Myocyte (in vitro differentiated cells): ENCODE results near the gene ADSS2. TPM values are rescaled to one million over a fixed set of nuclear protein-coding genes. Genes with fewer than 3 reads are reported as not detected.
"Not testable (repeated sequence)": the region's sequence is repeated elsewhere in the genome, so short reads cannot be mapped to it uniquely, and the experiment has no call there.

Experiments
- DNase-seq: peaks from one replicate; pipeline ENCODE4 v3.0.0-alpha.2; 2012; ENCODE audit warnings: low read depth
- polyA plus RNA-seq: library from polyadenylated mRNA; unstranded; fragments of >200 nt; gene quantifications from one replicate; pipeline ENCODE4 v1.2.1, GENCODE V29; 2012; ENCODE audit warnings: missing spikeins
- total RNA-seq: library from RNA; depleted of rRNA; stranded (reverse); fragments of >200 nt; gene quantifications from 2 replicates; pipeline ENCODE4 v1.2.3, GENCODE V29; 2014

ADSS2 gene
- total RNA-seq: 16.6 and 22.7 TPM in 2 replicates
- 16.7 TPM for polyA plus RNA-seq

- DNase-seq: no peak
Measured at GRCh38 chr1:244451539-244451950, at the start of gene ADSS2. Gene ADSS2 (minus strand): TSS chr1:244451909. CDS start chr1:244451817, 92 bp downstream.

- not testable (repeated sequence) for DNase-seq
Measured at GRCh38 chr1:244500515-244500914, 48.8 kb upstream of the ADSS2 start.

GRCh38 chr1:244499484-244499883, 47.8 kb upstream of the ADSS2 start:
- not testable (repeated sequence) for DNase-seq

GRCh38 chr1:244497805-244498204, 46.1 kb upstream of the ADSS2 start:
- DNase-seq: no peak

GRCh38 chr1:244496186-244496585, 44.5 kb upstream of the ADSS2 start:
- no peak for DNase-seq

- DNase-seq: no peak
Measured at GRCh38 chr1:244494653-244495052, 42.9 kb upstream of the ADSS2 start.

- not testable (repeated sequence) for DNase-seq
Measured at GRCh38 chr1:244484971-244485370, 33.3 kb upstream of the ADSS2 start.

GRCh38 chr1:244473059-244473605, 21.4 kb upstream of the ADSS2 start:
- no peak for DNase-seq

- DNase-seq: no peak
Measured at GRCh38 chr1:244466724-244467123, 15.0 kb upstream of the ADSS2 start.

GRCh38 chr1:244461245-244462071, 9.7 kb upstream of the ADSS2 start, which contains the start of gene CATSPERE:
Gene CATSPERE (plus strand): TSS chr1:244461273. CDS start chr1:244461430, 157 bp downstream.
- DNase-seq: peak; percentile 87

- no peak for DNase-seq
Measured at GRCh38 chr1:244460197-244460596, 8.5 kb upstream of the ADSS2 start.

- DNase-seq: no peak
Measured at GRCh38 chr1:244458781-244459180, 7.1 kb upstream of the ADSS2 start.

- DNase-seq: no peak
Measured at GRCh38 chr1:244456586-244456985, 4.9 kb upstream of the ADSS2 start.

- no peak for DNase-seq
Measured at GRCh38 chr1:244454412-244454811, 2.7 kb upstream of the ADSS2 start.

GRCh38 chr1:244451951-244452795, 464 bp upstream of the ADSS2 start:
- DNase-seq: peak; percentile 100

- peak; percentile 38 for DNase-seq
Measured at GRCh38 chr1:244450597-244451538, 841 bp downstream of the ADSS2 start.

- DNase-seq: no peak
Measured at GRCh38 chr1:244449936-244450508, 1.7 kb downstream of the ADSS2 start.

GRCh38 chr1:244448279-244449036, 3.3 kb downstream of the ADSS2 start:
- DNase-seq: no peak

- DNase-seq: no peak
Measured at GRCh38 chr1:244447552-244447951, 4.2 kb downstream of the ADSS2 start.
